Ectodermal cell (in vitro differentiated cells): ENCODE data around the gene CLIP1.
"Not testable (repeated sequence)": the region's sequence is repeated elsewhere in the genome, so short reads cannot be mapped to it uniquely, and the experiment has no call there.

Source experiments
- H3K27ac ChIP-seq: 2 replicates; pipeline ENCODE4 v1.7.0; 2013; ENCODE audit warnings: mild to moderate bottlenecking, low read depth, low read length; ENCODE audit not compliant: insufficient read depth, poor library complexity, severe bottlenecking
- H3K27me3 ChIP-seq: 2 replicates; pipeline ENCODE4 v1.7.0; 2013; ENCODE audit warnings: mild to moderate bottlenecking, low read length; ENCODE audit not compliant: insufficient read depth, control insufficient read depth, poor library complexity, severe bottlenecking
- H3K36me3 ChIP-seq: one replicate; pipeline ENCODE4 v1.7.0; 2013; ENCODE audit warnings: low read length; ENCODE audit not compliant: control insufficient read depth, insufficient read depth
- H3K4me1 ChIP-seq: one replicate; pipeline ENCODE4 v1.7.0; 2013; ENCODE audit warnings: low read length; ENCODE audit not compliant: control insufficient read depth, insufficient read depth
- H3K4me3 ChIP-seq: 2 replicates; pipeline ENCODE4 v1.7.0; 2013; ENCODE audit warnings: low read depth, low read length, control low read depth; ENCODE audit not compliant: insufficient read depth
- H3K9me3 ChIP-seq: 2 replicates; pipeline ENCODE4 v1.7.0; 2013; ENCODE audit warnings: mild to moderate bottlenecking, low read length, moderate library complexity; ENCODE audit not compliant: control insufficient read depth
- WGBS, 2 experiments: methylation state at CpG; one replicate each; pipeline ENCODE4 v1.1.7; 2013; ENCODE audit warnings: missing lambda C conversion rate in 2 of 2; 5-methylcytosine and 5-hydroxymethylcytosine counted together

CLIP1 gene

DNA sequence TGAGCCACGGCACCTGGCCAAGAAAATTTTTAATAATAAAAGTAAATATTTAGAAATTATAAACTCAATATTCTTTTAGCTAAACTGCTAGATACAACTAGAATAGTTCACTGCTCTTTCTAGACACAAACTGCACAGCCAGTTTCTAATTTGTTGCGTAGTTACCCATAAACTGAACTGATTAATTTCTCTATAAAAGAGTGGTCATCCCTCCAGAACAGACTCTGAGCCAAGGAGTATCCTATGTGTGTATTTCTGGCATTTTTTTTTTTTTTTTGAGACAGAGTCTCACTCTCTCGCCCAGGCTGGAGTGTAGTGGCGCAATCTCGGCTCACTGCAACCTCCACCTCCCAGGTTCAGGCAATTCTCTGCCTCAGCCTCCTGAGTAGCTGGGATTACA is 45.7 kb downstream of the CLIP1 start:
- not testable (repeated sequence) for H3K27ac ChIP-seq, H3K27me3 ChIP-seq, H3K4me1 ChIP-seq, H3K4me3 ChIP-seq, H3K9me3 ChIP-seq
- H3K36me3 ChIP-seq, result peaks cover 25% of the 10 kb centered on the region
- 94 to 98% methylated on average over 4 to 5 of the region's 5 CpGs for WGBS, 2 experiments

GRCh38 chr12:122374707-122375106 is 47.8 kb downstream of the CLIP1 start:
- no peaks in the 10 kb centered on the region for H3K4me1 ChIP-seq
- WGBS, 2 experiments, result 84 to 86% methylated on average over 5 of the region's 5 CpGs
- no peaks in the 10 kb centered on the region for H3K9me3 ChIP-seq
- peaks cover 20% of the 10 kb centered on the region for H3K36me3 ChIP-seq
- no peaks in the 10 kb centered on the region for H3K27me3 ChIP-seq
- H3K27ac ChIP-seq, result no peak overlapping the region
- no peak overlapping the region for H3K4me3 ChIP-seq

GRCh38 chr12:122371475-122372045 is 50.9 kb downstream of the CLIP1 start:
- H3K27me3 ChIP-seq, result no peaks in the 10 kb centered on the region
- no peak overlapping the region for H3K4me3 ChIP-seq
- H3K36me3 ChIP-seq, result peaks cover 7% of the 10 kb centered on the region
- H3K9me3 ChIP-seq, result no peaks in the 10 kb centered on the region
- H3K4me1 ChIP-seq, result no peaks in the 10 kb centered on the region
- H3K27ac ChIP-seq, result no peak overlapping the region
- WGBS, 2 experiments, result 86 to 87% methylated on average over 8 of the region's 8 CpGs

DNA sequence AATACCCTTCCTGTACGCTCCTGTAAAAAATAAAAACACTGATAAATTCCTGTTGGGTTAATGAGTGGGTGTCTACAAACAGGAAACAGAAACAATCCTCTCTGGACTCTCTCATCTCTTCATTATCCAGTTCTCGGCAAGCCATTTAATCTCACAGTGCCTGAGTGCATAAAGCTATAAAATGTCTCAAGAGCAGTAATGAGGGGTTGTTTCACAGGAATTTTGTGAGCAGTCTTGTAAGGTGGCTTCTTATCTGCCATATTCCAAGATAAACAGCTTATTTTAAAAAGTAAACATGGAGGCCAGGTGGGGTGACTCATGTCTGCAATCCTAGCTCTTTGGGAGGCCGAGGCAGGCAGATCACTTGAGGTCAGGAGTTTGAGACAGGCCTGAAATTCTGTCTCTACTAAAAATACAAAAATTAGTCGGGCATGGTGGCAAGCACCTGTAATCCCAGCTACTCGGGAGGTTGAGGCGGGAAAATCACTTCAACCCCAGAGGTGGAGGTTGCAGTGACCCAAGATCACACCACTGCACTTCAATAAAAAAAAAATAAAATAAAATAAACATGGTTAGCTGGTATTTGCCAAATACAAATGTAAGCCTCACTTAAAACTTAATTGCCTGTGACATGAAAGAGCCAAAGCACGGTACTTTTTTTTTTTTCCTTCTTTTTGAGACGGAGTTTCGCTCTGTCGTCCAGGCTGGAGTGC is 54.0 kb downstream of the CLIP1 start:
- no peak overlapping the region for H3K27ac ChIP-seq
- peaks cover 6% of the 10 kb centered on the region for H3K36me3 ChIP-seq
- H3K9me3 ChIP-seq, result no peaks in the 10 kb centered on the region
- H3K27me3 ChIP-seq, result no peaks in the 10 kb centered on the region
- H3K4me3 ChIP-seq, result no peak overlapping the region
- no peaks in the 10 kb centered on the region for H3K4me1 ChIP-seq
- WGBS, 2 experiments, result 84 to 85% methylated on average over 9 to 10 of the region's 10 CpGs

DNA sequence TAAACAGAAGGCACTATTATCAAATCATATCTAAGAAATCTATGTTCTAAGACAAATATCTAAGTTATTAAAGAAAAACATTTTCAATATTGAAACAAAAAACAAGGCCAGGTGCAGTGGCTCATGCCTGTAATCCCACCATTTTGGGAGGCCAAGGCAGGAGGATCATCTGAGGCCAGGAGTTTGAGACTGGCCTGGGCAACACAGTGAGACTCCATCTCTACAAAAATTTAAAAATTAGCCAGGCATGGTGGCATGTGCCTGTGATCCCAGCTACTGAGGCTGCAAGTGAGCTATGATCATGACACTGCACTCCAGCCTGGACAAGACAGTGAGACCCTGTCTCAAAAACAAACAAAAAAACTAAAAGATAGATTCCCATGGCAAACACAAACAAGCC is 54.8 kb downstream of the CLIP1 start:
- H3K4me3 ChIP-seq, H3K9me3 ChIP-seq, H3K27me3 ChIP-seq, H3K4me1 ChIP-seq, H3K27ac ChIP-seq, H3K36me3 ChIP-seq: not testable (repeated sequence)

GRCh38 chr12:122366685-122367475 is 55.6 kb downstream of the CLIP1 start:
- H3K27ac ChIP-seq, result peak overlapping the region; percentile 63
- no peak overlapping the region for H3K4me3 ChIP-seq
- H3K36me3 ChIP-seq, result peaks cover 6% of the 10 kb centered on the region
- H3K4me1 ChIP-seq, result no peaks in the 10 kb centered on the region
- no peaks in the 10 kb centered on the region for H3K9me3 ChIP-seq
- WGBS, 2 experiments, result 79 to 80% methylated on average over 3 of the region's 3 CpGs
- no peaks in the 10 kb centered on the region for H3K27me3 ChIP-seq

DNA sequence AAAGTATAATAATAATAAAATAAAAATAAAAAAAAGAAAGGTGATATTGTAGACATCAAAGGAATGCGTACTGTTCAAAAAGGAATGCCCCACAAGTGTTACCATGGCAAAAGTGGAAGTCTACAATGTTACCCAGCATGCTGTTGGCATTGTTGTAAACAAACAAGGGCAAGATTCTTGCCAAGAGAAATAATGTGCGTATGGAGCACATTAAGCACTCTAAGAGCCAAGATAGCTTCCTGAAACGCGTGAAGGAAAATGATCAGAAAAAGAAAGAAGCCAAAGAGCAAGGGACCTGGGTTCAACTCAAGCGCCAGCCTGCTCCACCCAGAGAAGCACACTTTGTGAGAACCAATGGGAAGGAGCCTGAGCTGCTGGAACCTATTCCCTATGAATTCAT is 57.2 kb downstream of the CLIP1 start:
- not testable (repeated sequence) for H3K4me3 ChIP-seq, H3K27me3 ChIP-seq, H3K27ac ChIP-seq, H3K9me3 ChIP-seq, H3K4me1 ChIP-seq
- 94 to 96% methylated on average over 5 of the region's 5 CpGs for WGBS, 2 experiments
- peaks cover 20% of the 10 kb centered on the region for H3K36me3 ChIP-seq

- no peak overlapping the region for H3K4me3 ChIP-seq
- H3K27ac ChIP-seq, result no peak overlapping the region
- no peaks in the 10 kb centered on the region for H3K9me3 ChIP-seq
- H3K4me1 ChIP-seq, result no peaks in the 10 kb centered on the region
- 95 to 97% methylated on average over 9 of the region's 9 CpGs for WGBS, 2 experiments
- H3K36me3 ChIP-seq, result peaks cover 29% of the 10 kb centered on the region
- H3K27me3 ChIP-seq, result no peaks in the 10 kb centered on the region
Measured at GRCh38 chr12:122363782-122364181, 58.7 kb downstream of the CLIP1 start.

- peaks cover 29% of the 10 kb centered on the region for H3K36me3 ChIP-seq
Measured at GRCh38 chr12:122362755-122363154, 59.7 kb downstream of the CLIP1 start.

DNA sequence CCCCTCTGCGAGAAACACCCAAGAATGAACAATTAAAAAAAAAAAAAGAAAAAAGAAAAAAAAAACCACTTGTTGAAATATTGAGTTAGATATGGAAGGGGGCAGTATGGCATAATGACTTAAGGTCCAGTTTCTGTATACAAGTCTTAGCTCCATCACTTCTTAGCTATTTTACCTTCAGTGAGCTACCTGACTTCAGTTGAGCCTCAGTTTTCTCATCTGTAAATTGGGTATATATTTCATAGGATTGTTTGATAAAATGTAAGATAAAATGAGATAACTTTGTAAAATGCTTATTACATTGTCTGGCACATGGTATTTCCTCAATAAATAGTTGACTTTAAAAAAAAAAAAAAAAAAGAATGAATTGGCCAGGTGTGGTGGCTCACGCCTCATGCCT is 64.1 kb downstream of the CLIP1 start:
- not testable (repeated sequence) for H3K27me3 ChIP-seq, H3K4me3 ChIP-seq, H3K9me3 ChIP-seq, H3K27ac ChIP-seq, H3K4me1 ChIP-seq
- 91 to 96% methylated on average over 1 of the region's 2 CpGs for WGBS, 2 experiments
- peaks cover 35% of the 10 kb centered on the region for H3K36me3 ChIP-seq

More at GRCh38 chr12:122362755-122363154, 59.7 kb downstream of the CLIP1 start:
- H3K27ac ChIP-seq, result no peak overlapping the region
- no peak overlapping the region for H3K4me3 ChIP-seq
- WGBS, 2 experiments, result 85% methylated on average over 1 of the region's 1 CpG; no CpG with 5 or more reads in 1 of the 2 experiments
- H3K9me3 ChIP-seq, result no peaks in the 10 kb centered on the region
- H3K4me1 ChIP-seq, result no peaks in the 10 kb centered on the region
- H3K27me3 ChIP-seq, result no peaks in the 10 kb centered on the region
